ENCODE data around the gene POLR3GL.
"Not testable (repeated sequence)": the region's sequence is repeated elsewhere in the genome, so short reads cannot be mapped to it uniquely, and the experiment has no call there.

DNA sequence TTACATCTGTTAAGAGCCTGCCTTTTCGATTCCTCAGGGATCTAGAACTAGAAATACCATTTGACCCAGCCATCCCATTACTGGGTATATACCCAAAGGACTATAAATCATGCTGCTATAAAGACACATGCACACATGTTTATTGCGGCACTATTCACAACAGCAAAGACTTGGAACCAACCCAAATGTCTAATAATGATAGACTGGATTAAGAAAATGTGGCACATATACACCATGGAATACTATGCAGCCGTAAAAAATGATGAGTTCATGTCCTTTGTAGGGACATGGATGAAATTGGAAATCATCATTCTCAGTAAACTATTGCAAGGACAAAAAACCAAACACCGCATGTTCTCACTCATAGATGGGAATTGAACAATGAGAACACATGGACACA is 44.2 kb upstream of the POLR3GL start:
- TF ChIP-seq, protein P1, sequence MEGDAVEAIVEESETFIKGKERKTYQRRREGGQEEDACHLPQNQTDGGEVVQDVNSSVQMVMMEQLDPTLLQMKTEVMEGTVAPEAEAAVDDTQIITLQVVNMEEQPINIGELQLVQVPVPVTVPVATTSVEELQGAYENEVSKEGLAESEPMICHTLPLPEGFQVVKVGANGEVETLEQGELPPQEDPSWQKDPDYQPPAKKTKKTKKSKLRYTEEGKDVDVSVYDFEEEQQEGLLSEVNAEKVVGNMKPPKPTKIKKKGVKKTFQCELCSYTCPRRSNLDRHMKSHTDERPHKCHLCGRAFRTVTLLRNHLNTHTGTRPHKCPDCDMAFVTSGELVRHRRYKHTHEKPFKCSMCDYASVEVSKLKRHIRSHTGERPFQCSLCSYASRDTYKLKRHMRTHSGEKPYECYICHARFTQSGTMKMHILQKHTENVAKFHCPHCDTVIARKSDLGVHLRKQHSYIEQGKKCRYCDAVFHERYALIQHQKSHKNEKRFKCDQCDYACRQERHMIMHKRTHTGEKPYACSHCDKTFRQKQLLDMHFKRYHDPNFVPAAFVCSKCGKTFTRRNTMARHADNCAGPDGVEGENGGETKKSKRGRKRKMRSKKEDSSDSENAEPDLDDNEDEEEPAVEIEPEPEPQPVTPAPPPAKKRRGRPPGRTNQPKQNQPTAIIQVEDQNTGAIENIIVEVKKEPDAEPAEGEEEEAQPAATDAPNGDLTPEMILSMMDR (IDR thresholded peaks at IDR 0.05): not testable (repeated sequence)
- not testable (repeated sequence) for TF ChIP-seq POLR2A (IDR thresholded peaks at IDR 0.05)

Measured in body of pancreas (tissue), 4 donors.